Panc1 (cell line): ENCODE data around the gene MSI2.

Source experiments
- POLR2AphosphoS5 ChIP-seq: IDR thresholded peaks from 2 replicates; pipeline ENCODE4 v1.6.1; 2012; ENCODE audit warnings: mild to moderate bottlenecking, low read depth, low read length, moderate library complexity
- TCF7L2 ChIP-seq: IDR thresholded peaks from 2 replicates; pipeline ENCODE4 v1.6.1; 2011; ENCODE audit warnings: mild to moderate bottlenecking, low read depth, low read length, inconsistent platforms
- TF ChIP-seq, protein P1 (sequence below): fragments of 450-650 bp; IDR thresholded peaks from 2 replicates; pipeline ENCODE4 v1.5.1; 2017; ENCODE audit warnings: mild to moderate bottlenecking
- TF ChIP-seq, protein P2 (sequence below), 2 experiments: IDR thresholded peaks; 2 replicates each; pipeline ENCODE4 v1.6.1; 2011 to 2012; ENCODE audit warnings: low read depth in 2 of 2, control low read depth in 1 of 2, low read length in 1 of 2, mild to moderate bottlenecking in 1 of 2, moderate library complexity in 1 of 2; ENCODE audit not compliant: insufficient read depth in 1 of 2

DNA sequence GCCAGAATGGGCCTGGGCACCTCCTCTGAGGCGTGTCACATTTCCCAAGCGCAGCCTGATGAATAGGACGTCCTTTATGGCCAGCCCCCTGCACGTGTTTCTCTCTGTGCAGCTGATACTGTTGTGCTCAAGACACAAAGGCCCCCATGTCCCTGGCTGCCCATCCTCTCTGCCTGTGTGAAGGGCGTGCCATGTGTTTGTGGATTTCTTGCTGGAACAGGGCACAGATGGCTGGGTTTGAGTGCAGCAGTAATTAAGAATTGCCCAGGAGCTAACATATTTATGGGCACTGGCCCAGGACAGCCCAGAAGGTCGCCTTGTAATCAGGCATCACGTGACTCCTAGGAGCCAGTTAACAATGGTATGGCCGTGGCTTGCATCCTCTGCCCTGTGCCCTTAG is 307.6 kb downstream of the MSI2 start:
- TF ChIP-seq, protein P1, sequence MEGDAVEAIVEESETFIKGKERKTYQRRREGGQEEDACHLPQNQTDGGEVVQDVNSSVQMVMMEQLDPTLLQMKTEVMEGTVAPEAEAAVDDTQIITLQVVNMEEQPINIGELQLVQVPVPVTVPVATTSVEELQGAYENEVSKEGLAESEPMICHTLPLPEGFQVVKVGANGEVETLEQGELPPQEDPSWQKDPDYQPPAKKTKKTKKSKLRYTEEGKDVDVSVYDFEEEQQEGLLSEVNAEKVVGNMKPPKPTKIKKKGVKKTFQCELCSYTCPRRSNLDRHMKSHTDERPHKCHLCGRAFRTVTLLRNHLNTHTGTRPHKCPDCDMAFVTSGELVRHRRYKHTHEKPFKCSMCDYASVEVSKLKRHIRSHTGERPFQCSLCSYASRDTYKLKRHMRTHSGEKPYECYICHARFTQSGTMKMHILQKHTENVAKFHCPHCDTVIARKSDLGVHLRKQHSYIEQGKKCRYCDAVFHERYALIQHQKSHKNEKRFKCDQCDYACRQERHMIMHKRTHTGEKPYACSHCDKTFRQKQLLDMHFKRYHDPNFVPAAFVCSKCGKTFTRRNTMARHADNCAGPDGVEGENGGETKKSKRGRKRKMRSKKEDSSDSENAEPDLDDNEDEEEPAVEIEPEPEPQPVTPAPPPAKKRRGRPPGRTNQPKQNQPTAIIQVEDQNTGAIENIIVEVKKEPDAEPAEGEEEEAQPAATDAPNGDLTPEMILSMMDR, result no peak
- TF ChIP-seq, protein P2, sequence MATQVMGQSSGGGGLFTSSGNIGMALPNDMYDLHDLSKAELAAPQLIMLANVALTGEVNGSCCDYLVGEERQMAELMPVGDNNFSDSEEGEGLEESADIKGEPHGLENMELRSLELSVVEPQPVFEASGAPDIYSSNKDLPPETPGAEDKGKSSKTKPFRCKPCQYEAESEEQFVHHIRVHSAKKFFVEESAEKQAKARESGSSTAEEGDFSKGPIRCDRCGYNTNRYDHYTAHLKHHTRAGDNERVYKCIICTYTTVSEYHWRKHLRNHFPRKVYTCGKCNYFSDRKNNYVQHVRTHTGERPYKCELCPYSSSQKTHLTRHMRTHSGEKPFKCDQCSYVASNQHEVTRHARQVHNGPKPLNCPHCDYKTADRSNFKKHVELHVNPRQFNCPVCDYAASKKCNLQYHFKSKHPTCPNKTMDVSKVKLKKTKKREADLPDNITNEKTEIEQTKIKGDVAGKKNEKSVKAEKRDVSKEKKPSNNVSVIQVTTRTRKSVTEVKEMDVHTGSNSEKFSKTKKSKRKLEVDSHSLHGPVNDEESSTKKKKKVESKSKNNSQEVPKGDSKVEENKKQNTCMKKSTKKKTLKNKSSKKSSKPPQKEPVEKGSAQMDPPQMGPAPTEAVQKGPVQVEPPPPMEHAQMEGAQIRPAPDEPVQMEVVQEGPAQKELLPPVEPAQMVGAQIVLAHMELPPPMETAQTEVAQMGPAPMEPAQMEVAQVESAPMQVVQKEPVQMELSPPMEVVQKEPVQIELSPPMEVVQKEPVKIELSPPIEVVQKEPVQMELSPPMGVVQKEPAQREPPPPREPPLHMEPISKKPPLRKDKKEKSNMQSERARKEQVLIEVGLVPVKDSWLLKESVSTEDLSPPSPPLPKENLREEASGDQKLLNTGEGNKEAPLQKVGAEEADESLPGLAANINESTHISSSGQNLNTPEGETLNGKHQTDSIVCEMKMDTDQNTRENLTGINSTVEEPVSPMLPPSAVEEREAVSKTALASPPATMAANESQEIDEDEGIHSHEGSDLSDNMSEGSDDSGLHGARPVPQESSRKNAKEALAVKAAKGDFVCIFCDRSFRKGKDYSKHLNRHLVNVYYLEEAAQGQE (IDR thresholded peaks at IDR 0.05; ENCODE audit: insufficient read depth in 1 of 2, low read depth in 2 of 2, low read length in 1 of 2), result no peak
- TF ChIP-seq POLR2AphosphoS5, result no peak
- no peak for TF ChIP-seq TCF7L2
